Prostate gland (tissue), 2 donors: Measurements from ENCODE around the gene MYO5C. TPM values are rescaled to one million over a fixed set of nuclear protein-coding genes. Genes with fewer than 3 reads are reported as not detected.

Experiments
- DNase-seq: peaks from one replicate; pipeline ENCODE4 v3.0.0-alpha.2; 2019; ENCODE audit warnings: low spot score
- H3K27ac ChIP-seq, 2 donors: fragments of 200-600 bp; sonication (generic); 2 replicates each; pipeline ENCODE4 v1.5.1; 2017 to 2019
- H3K27me3 ChIP-seq: fragments of 200-600 bp; sonication (generic); replicated peaks from 2 replicates; pipeline ENCODE4 v1.5.1; 2019; ENCODE audit not compliant: insufficient read depth
- H3K36me3 ChIP-seq, 2 donors: fragments of 200-600 bp; sonication (generic); 1 replicate in 1 of 2; 2 replicates in 1 of 2; pipeline versions ENCODE4 v1.5.1 to v1.8.1; 2017 to 2019
- H3K4me1 ChIP-seq: fragments of 200-600 bp; sonication (generic); replicated peaks from 2 replicates; pipeline ENCODE4 v1.5.1; 2019
- H3K4me3 ChIP-seq, 2 donors: fragments of 200-600 bp; sonication (generic); 2 replicates each; pipeline ENCODE4 v1.5.1; 2017 to 2019
- H3K9me3 ChIP-seq: fragments of 200-600 bp; sonication (generic); 2 replicates; pipeline ENCODE4 v1.5.1; 2017
- CTCF ChIP-seq, 4 experiments: fragments of 200-600 bp in 2 of 4; fragments of 450-650 bp in 2 of 4; sonication (generic) in 2 of 4; IDR thresholded peaks; 1 replicate in 3 of 4; 2 replicates in 1 of 4; pipeline ENCODE4 v1.5.1; 2016 to 2019; ENCODE audit warnings: antibody characterized with exemption in 4 of 4, mild to moderate bottlenecking in 2 of 4, moderate library complexity in 2 of 4
- POLR2A ChIP-seq: fragments of 450-650 bp; IDR thresholded peaks from one replicate; pipeline ENCODE4 v1.6.1; 2016; ENCODE audit warnings: antibody characterized with exemption, mild to moderate bottlenecking
- POLR2AphosphoS5 ChIP-seq: sonication (generic); formaldehyde crosslinking; IDR thresholded peaks from one replicate; pipeline ENCODE4 v1.6.1; 2017; ENCODE audit warnings: antibody characterized with exemption
- WGBS: methylation state at CpG from one replicate; pipeline ENCODE4 v1.1.5; 2018; 5-methylcytosine and 5-hydroxymethylcytosine counted together
- intact Hi-C: fragments of 100-400 bp; cut with DNase I; formaldehyde crosslinking; loops from one replicate; pipeline ENCODE4 v1.14.2; 2022
- total RNA-seq, 2 donors: library from RNA; depleted of rRNA; stranded (reverse); fragments of >200 nt; gene quantifications; one replicate each; pipeline ENCODE4 v1.1.0, GENCODE V29; 2016

MYO5C gene
- total RNA-seq, 2 donors from 2014 or later = 53.5 to 59.9 TPM

DNA sequence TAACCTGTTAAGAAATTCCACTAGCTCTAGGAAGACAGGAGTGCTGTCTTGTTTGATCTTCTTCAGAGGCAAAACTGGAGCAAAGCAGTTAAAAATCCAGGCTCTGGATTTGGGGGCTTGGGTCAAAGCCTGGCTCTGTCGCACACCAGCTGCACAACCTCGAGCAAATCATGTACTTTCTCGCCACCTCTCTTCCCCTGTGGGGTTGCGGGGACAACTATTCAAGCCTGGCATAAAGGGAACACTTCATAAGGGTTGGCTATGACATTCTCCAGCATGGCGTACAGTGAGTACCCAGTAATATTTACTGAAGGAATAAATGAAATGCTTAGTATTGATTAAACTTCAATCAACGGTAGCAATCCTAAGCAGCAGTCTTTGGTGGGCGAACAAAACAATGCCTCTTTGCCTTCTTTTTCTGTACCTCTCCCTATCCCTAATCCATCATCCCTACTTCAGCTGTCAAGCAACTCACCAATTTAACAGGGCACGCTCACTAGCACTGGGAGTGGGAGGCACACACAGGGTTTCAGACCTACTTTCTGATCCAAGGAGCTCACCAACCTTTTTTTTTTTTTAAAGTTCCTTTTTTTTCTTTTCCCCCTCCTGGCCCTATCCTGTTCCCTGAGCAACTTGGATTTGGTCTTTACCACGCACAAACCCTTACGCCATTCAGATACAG, 137.4 kb downstream of the MYO5C start:
- DNase-seq = no peak
- Histone ChIP-seq H3K9me3 (no peaks in the 10 kb centered on the region), H3K4me1 (no peaks in the 10 kb centered on the region), H3K4me3 (no peak overlapping the region), H3K36me3 (no peaks in the 10 kb centered on the region), H3K27me3 (no peaks in the 10 kb centered on the region), H3K27ac (no peak overlapping the region)
- 88% methylated on average over 10 of the region's 10 CpGs for WGBS
- intact Hi-C loops = no loop called here
- TF ChIP-seq CTCF (IDR thresholded peaks at IDR 0.05) (no peak), POLR2A (no peak), POLR2AphosphoS5 (no peak)

- DNase-seq = no peak
- Histone ChIP-seq H3K9me3 (no peaks in the 10 kb centered on the region), H3K4me3 (no peak overlapping the region), H3K27ac (no peak overlapping the region), H3K36me3 (no peaks in the 10 kb centered on the region), H3K4me1 (no peaks in the 10 kb centered on the region), H3K27me3 (no peaks in the 10 kb centered on the region)
- intact Hi-C loops = no loop called here
- WGBS = 66% methylated on average over 2 of the region's 2 CpGs
- TF ChIP-seq POLR2A = no peak
- no peak for TF ChIP-seq POLR2AphosphoS5
- TF ChIP-seq CTCF (IDR thresholded peaks at IDR 0.05) = no peak
Observed at GRCh38 chr15:52155878-52156277, 139.7 kb downstream of the MYO5C start.

- WGBS = 77% methylated on average over 8 of the region's 8 CpGs
- Histone ChIP-seq H3K27me3 (no peaks in the 10 kb centered on the region), H3K9me3 (no peaks in the 10 kb centered on the region), H3K27ac (no peak overlapping the region), H3K4me1 (no peaks in the 10 kb centered on the region), H3K4me3 (no peak overlapping the region), H3K36me3 (no peaks in the 10 kb centered on the region)
- intact Hi-C loops = no loop called here
- DNase-seq = no peak
- no peak for TF ChIP-seq POLR2A
- TF ChIP-seq POLR2AphosphoS5 = no peak
- TF ChIP-seq CTCF (IDR thresholded peaks at IDR 0.05) = no peak
Observed at GRCh38 chr15:52154896-52155865, 140.4 kb downstream of the MYO5C start.

DNA sequence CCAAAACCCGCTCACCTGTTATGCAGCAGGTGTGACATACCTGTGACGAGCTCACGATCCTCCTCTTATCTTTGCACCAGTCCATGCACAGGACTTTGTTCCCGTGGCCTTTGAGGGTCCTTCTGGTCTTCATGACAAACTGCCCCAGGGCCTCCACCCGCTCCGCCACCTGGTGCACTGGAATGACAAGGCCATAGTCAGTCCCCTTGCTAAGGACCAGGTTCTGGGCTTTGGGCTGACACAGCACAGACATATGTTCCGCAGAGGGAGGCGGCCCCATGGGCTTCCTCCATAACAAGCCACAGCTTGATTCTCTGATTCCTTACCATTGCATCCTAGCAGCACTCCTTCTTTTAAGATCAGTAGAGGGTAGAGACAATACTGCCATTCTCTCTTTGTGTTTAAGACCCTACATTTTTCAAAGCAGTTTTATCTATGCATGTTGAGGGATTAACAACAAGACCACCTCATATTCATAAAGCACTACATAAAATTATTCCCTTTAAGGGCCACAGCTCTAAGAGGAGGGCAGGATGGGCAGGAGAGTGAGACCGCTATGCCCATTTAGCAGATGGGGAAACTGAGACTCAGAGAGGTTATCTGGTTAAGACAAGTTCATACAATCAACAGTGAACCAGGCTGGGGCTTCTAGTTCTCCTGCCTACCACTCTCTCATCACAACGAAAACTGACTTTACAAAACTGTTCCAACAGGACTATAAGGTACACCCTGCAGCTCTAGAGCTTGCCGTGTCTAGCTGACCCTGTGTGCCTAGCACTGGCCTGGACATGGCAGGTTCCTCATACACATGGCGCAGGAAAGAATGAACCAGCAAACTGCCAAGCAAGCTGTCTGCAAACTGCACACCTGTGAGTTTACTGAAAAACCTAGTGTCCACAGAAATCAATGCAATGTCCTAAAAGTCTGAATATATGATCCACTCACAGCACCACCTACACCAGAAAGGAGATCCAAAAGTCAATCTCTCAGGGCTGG, 141.4 kb downstream of the MYO5C start:
- peaks cover 0 to 4% of the 10 kb centered on the region in 2 donors for H3K36me3 ChIP-seq
- no peaks in the 10 kb centered on the region for H3K27me3 ChIP-seq
- no peak for DNase-seq
- H3K9me3 ChIP-seq = no peaks in the 10 kb centered on the region
- TF ChIP-seq POLR2A (no peak), POLR2AphosphoS5 (no peak), CTCF (IDR thresholded peaks at IDR 0.05) (no peak)
- no peak overlapping the region for H3K27ac ChIP-seq
- no peak overlapping the region for H3K4me3 ChIP-seq
- WGBS = 94% methylated on average over 12 of the region's 12 CpGs
- intact Hi-C loops = no loop called here
- no peaks in the 10 kb centered on the region for H3K4me1 ChIP-seq
